ENCODE measurements around the gene RGS19. TPM values are rescaled to one million over a fixed set of nuclear protein-coding genes. Genes with fewer than 3 reads are reported as not detected.

Gene RGS19
- total and polyA plus RNA-seq, 4 donors = 4.9 to 12.9 (median 6.3) TPM

DNA sequence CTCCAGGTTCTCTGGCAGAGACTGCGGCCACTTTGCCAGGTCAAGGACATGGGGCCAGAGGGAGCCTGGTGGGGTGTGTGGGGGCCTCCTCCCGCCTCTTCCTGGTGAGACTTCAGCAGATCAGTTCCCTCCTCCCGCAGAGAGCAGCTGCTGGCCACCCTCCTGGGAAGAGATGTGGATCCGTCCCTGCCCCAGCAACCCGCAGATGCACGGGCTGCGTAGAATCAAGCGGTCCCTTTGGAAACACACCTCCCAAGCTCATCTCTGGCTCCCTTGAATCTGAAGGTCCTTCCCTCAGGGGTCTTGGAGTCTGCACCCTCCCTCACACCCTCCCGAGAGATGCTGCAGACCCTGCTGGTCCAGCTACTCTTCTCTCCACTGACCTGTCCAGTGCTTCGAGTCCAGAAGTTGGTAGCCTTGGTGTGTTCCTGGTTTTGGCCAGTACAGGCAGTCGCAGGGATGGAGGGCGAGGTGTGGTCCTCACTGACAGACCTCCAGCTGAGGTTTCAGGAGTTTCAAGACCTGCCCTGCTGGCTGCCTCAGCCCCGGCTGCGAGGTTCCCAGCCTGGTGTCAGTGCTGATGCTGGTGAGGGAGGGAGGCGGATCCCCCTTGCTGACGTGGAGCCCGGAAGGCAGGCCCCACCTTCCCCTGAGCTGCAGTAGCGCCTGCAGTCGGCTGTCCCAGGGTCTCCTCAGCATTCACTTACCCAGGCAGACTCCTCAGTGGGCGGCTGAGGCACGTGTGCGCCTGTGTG, 27.8 kb upstream of the RGS19 start, which contains the start of gene NPBWR2:
TSS of gene NPBWR2 (minus strand) at position 585 of the 755 bp plus-strand sequence. CDS start 734 bp downstream, outside the sequence.
- Histone ChIP-seq H3K36me3 (ENCODE audit: control insufficient read depth in 4 of 4, insufficient read depth in 3 of 4, low read depth in 1 of 4, low read length in 3 of 4) (no peaks in the 10 kb centered on the region), H3K9me3 (ENCODE audit: control insufficient read depth in 4 of 4, low read length in 3 of 4) (no peaks in the 10 kb centered on the region), H3K27me3 (ENCODE audit: control insufficient read depth in 4 of 4, insufficient read depth in 4 of 4, low read length in 3 of 4) (peaks cover 0 to 2% (median 0%) of the 10 kb centered on the region in 4 donors), H3K27ac (ENCODE audit: low read depth in 1 of 2, low read length in 2 of 2) (no peak within 1 kb of the TSS), H3K4me3 (ENCODE audit: low read depth in 1 of 3, low read length in 3 of 3) (no peak within 1 kb of the TSS), H3K4me1 (ENCODE audit: control insufficient read depth in 4 of 4, insufficient read depth in 4 of 4, low read length in 3 of 4) (peaks cover 0 to 3% (median 1%) of the 10 kb centered on the region in 4 donors), H3K9ac (ENCODE audit: low read depth in 1 of 2, low read length in 2 of 2) (no peak within 1 kb of the TSS)
- 66% methylated on average over 22 of the region's 22 CpGs for WGBS
- no peak for TF ChIP-seq YY1 (IDR thresholded peaks at IDR 0.05)
- no peak for TF ChIP-seq RAD21 (IDR thresholded peaks at IDR 0.05)
- TF ChIP-seq, protein P1, sequence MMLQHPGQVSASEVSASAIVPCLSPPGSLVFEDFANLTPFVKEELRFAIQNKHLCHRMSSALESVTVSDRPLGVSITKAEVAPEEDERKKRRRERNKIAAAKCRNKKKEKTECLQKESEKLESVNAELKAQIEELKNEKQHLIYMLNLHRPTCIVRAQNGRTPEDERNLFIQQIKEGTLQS (IDR thresholded peaks at IDR 0.05) = no peak
- TF ChIP-seq, protein P2, sequence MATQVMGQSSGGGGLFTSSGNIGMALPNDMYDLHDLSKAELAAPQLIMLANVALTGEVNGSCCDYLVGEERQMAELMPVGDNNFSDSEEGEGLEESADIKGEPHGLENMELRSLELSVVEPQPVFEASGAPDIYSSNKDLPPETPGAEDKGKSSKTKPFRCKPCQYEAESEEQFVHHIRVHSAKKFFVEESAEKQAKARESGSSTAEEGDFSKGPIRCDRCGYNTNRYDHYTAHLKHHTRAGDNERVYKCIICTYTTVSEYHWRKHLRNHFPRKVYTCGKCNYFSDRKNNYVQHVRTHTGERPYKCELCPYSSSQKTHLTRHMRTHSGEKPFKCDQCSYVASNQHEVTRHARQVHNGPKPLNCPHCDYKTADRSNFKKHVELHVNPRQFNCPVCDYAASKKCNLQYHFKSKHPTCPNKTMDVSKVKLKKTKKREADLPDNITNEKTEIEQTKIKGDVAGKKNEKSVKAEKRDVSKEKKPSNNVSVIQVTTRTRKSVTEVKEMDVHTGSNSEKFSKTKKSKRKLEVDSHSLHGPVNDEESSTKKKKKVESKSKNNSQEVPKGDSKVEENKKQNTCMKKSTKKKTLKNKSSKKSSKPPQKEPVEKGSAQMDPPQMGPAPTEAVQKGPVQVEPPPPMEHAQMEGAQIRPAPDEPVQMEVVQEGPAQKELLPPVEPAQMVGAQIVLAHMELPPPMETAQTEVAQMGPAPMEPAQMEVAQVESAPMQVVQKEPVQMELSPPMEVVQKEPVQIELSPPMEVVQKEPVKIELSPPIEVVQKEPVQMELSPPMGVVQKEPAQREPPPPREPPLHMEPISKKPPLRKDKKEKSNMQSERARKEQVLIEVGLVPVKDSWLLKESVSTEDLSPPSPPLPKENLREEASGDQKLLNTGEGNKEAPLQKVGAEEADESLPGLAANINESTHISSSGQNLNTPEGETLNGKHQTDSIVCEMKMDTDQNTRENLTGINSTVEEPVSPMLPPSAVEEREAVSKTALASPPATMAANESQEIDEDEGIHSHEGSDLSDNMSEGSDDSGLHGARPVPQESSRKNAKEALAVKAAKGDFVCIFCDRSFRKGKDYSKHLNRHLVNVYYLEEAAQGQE (IDR thresholded peaks at IDR 0.05) = no peak
- no peak for TF ChIP-seq HNF4G (IDR thresholded peaks at IDR 0.05)
- no peak for DNase-seq (ENCODE audit: low spot score)

DNA sequence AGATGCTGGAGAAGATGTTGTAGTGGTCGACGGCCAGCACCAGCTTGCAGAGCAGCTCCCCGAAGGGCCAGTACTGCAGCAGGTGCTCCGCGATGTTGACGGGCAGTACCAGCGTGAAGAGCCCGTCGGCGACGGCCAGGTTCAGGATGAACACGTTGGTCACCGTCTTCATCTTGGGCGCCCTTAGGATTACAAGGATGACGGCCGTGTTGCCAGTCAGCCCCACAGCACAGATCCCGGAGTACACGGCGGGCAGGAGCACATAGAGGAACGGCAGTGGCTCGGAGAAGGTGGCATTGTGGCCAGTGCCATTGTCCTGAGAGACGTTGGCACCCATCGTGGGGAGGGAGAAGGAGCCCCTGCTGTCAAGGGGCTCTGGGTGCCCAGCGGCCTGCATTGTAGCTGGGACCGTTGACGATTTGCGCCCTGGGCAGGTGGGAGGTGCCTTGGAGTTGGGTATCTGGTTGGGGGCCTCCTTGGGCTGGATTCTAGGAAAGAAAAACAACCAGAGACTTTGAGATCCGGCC, 27.2 kb upstream of the RGS19 start:
- Histone ChIP-seq H3K9ac (ENCODE audit: low read depth in 1 of 2, low read length in 2 of 2) (no peak overlapping the region), H3K9me3 (ENCODE audit: control insufficient read depth in 4 of 4, low read length in 3 of 4) (no peaks in the 10 kb centered on the region), H3K4me3 (ENCODE audit: low read depth in 1 of 3, low read length in 3 of 3) (no peak overlapping the region), H3K36me3 (ENCODE audit: control insufficient read depth in 4 of 4, insufficient read depth in 3 of 4, low read depth in 1 of 4, low read length in 3 of 4) (no peaks in the 10 kb centered on the region), H3K4me1 (ENCODE audit: control insufficient read depth in 4 of 4, insufficient read depth in 4 of 4, low read length in 3 of 4) (peaks cover 0 to 6% (median 3%) of the 10 kb centered on the region in 4 donors), H3K27me3 (ENCODE audit: control insufficient read depth in 4 of 4, insufficient read depth in 4 of 4, low read length in 3 of 4) (peaks cover 0 to 2% (median 0%) of the 10 kb centered on the region in 4 donors), H3K27ac (ENCODE audit: low read depth in 1 of 2, low read length in 2 of 2) (no peak overlapping the region)
- TF ChIP-seq HNF4G (IDR thresholded peaks at IDR 0.05) = no peak
- no peak for TF ChIP-seq SP1 (IDR thresholded peaks at IDR 0.05)
- no peak for TF ChIP-seq TAF1 (conservative IDR thresholded peaks at IDR 0.05)
- no peak for TF ChIP-seq NR2F2 (IDR thresholded peaks at IDR 0.05)
- TF ChIP-seq, protein P2 (IDR thresholded peaks at IDR 0.05) = no peak
- TF ChIP-seq, protein P1 (IDR thresholded peaks at IDR 0.05) = no peak
- TF ChIP-seq GABPA (IDR thresholded peaks at IDR 0.05 in 1 of 2, conservative IDR thresholded peaks at IDR 0.05 in 1 of 2) = no peak
- no peak for TF ChIP-seq EGR1 (IDR thresholded peaks at IDR 0.05; ENCODE audit: low read depth in 2 of 2)
- TF ChIP-seq FOXA2 (IDR thresholded peaks at IDR 0.05) = no peak
- TF ChIP-seq, protein P3, sequence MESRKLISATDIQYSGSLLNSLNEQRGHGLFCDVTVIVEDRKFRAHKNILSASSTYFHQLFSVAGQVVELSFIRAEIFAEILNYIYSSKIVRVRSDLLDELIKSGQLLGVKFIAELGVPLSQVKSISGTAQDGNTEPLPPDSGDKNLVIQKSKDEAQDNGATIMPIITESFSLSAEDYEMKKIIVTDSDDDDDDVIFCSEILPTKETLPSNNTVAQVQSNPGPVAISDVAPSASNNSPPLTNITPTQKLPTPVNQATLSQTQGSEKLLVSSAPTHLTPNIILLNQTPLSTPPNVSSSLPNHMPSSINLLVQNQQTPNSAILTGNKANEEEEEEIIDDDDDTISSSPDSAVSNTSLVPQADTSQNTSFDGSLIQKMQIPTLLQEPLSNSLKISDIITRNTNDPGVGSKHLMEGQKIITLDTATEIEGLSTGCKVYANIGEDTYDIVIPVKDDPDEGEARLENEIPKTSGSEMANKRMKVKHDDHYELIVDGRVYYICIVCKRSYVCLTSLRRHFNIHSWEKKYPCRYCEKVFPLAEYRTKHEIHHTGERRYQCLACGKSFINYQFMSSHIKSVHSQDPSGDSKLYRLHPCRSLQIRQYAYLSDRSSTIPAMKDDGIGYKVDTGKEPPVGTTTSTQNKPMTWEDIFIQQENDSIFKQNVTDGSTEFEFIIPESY (IDR thresholded peaks at IDR 0.05) = no peak
- TF ChIP-seq, protein P4, sequence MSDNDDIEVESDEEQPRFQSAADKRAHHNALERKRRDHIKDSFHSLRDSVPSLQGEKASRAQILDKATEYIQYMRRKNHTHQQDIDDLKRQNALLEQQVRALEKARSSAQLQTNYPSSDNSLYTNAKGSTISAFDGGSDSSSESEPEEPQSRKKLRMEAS (IDR thresholded peaks at IDR 0.05) = no peak
- no peak for TF ChIP-seq YY1 (IDR thresholded peaks at IDR 0.05)
- TF ChIP-seq FOXA1 (IDR thresholded peaks at IDR 0.05) = no peak
- no peak for TF ChIP-seq HNF4A (conservative IDR thresholded peaks at IDR 0.05)
- TF ChIP-seq, protein P5, sequence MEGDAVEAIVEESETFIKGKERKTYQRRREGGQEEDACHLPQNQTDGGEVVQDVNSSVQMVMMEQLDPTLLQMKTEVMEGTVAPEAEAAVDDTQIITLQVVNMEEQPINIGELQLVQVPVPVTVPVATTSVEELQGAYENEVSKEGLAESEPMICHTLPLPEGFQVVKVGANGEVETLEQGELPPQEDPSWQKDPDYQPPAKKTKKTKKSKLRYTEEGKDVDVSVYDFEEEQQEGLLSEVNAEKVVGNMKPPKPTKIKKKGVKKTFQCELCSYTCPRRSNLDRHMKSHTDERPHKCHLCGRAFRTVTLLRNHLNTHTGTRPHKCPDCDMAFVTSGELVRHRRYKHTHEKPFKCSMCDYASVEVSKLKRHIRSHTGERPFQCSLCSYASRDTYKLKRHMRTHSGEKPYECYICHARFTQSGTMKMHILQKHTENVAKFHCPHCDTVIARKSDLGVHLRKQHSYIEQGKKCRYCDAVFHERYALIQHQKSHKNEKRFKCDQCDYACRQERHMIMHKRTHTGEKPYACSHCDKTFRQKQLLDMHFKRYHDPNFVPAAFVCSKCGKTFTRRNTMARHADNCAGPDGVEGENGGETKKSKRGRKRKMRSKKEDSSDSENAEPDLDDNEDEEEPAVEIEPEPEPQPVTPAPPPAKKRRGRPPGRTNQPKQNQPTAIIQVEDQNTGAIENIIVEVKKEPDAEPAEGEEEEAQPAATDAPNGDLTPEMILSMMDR (IDR thresholded peaks at IDR 0.05; ENCODE audit: low read depth, low read length, missing input control) = no peak
- WGBS = 89% methylated on average over 28 of the region's 28 CpGs
- no peak for DNase-seq (ENCODE audit: low spot score)

Data from liver (tissue), 9 donors.